Endodermal cell (in vitro differentiated cells): Measurements from ENCODE around the gene QSOX1. TPM values are rescaled to one million over a fixed set of nuclear protein-coding genes. Genes with fewer than 3 reads are reported as not detected.
A peak's percentile ranks its signal among the peaks of the same experiment; 100 is the strongest.

Experiments used
- DNase-seq: peaks from one replicate; pipeline ENCODE4 v3.0.0-alpha.2; 2017
- H3K27ac ChIP-seq: 2 replicates; pipeline ENCODE4 v1.5.1; 2013; ENCODE audit warnings: mild to moderate bottlenecking, low read depth, low read length, moderate library complexity
- H3K27me3 ChIP-seq: 2 replicates; pipeline ENCODE4 v1.6.1; 2013; ENCODE audit warnings: mild to moderate bottlenecking, low read length, moderate library complexity; ENCODE audit not compliant: insufficient read depth, control insufficient read depth, poor library complexity, severe bottlenecking
- H3K36me3 ChIP-seq: 2 replicates; pipeline ENCODE4 v1.7.0; 2013; ENCODE audit warnings: mild to moderate bottlenecking, low read length, moderate library complexity; ENCODE audit not compliant: control insufficient read depth, insufficient read depth
- H3K4me1 ChIP-seq: one replicate; pipeline ENCODE4 v1.7.0; 2013; ENCODE audit warnings: low read length; ENCODE audit not compliant: control insufficient read depth, insufficient read depth
- H3K4me3 ChIP-seq: 2 replicates; pipeline ENCODE4 v1.5.1; 2013; ENCODE audit warnings: mild to moderate bottlenecking, low read length, moderate library complexity
- H3K9ac ChIP-seq: 2 replicates; pipeline ENCODE4 v1.6.1; 2013; ENCODE audit warnings: mild to moderate bottlenecking, low read length, moderate library complexity; ENCODE audit not compliant: poor library complexity, severe bottlenecking; ENCODE audit errors: extremely low read depth
- H3K9me3 ChIP-seq: 2 replicates; pipeline ENCODE4 v1.6.1; 2013; ENCODE audit warnings: mild to moderate bottlenecking, low read length, moderate library complexity; ENCODE audit not compliant: control insufficient read depth
- H3K27ac Mint-ChIP-seq: 2 replicates; pipeline ENCODE4 v1.8.0; 2020; ENCODE audit warnings: mixed read lengths
- H3K27me3 Mint-ChIP-seq: 2 replicates; pipeline ENCODE4 v1.8.0; 2021; ENCODE audit warnings: mild to moderate bottlenecking, mixed read lengths; ENCODE audit not compliant: insufficient read depth
- H3K36me3 Mint-ChIP-seq: 2 replicates; pipeline ENCODE4 v1.8.0; 2020; ENCODE audit warnings: low read depth, mixed read lengths
- H3K4me1 Mint-ChIP-seq: 2 replicates; pipeline ENCODE4 v1.8.0; 2020; ENCODE audit warnings: mixed read lengths
- H3K4me3 Mint-ChIP-seq: 2 replicates; pipeline ENCODE4 v1.8.0; 2020; ENCODE audit warnings: mild to moderate bottlenecking, moderate library complexity, mixed read lengths
- H3K9me3 Mint-ChIP-seq: 2 replicates; pipeline ENCODE4 v1.8.0; 2020; ENCODE audit warnings: mild to moderate bottlenecking, mixed read lengths
- CTCF ChIP-seq: fragments of 200-600 bp; sonication (generic); conservative IDR thresholded peaks from 2 replicates; pipeline ENCODE4 v1.5.0; 2021; ENCODE audit warnings: antibody characterized with exemption, mild to moderate bottlenecking
- WGBS, 2 experiments: methylation state at CpG; one replicate each; pipeline versions ENCODE4 v1.1.5 to v1.1.7; 2013; ENCODE audit warnings: missing lambda C conversion rate in 2 of 2, mixed read lengths in 1 of 2; ENCODE audit not compliant: insufficient coverage in 1 of 2, insufficient read length in 1 of 2; 5-methylcytosine and 5-hydroxymethylcytosine counted together
- total RNA-seq, 2 donors: library from RNA; stranded (reverse); fragmentation: NEBNext Ultra II Directional in 1 of 2; extraction: Animal tissue kit (Norgen Biotek cat#: 25700) in 1 of 2; gene quantifications; 2 replicates in 1 of 2; 3 replicates in 1 of 2; pipeline ENCODE4 v1.2.1, GENCODE V29; 2021

QSOX1 gene
- total RNA-seq, 2 donors from 2014 or later: 77.9 to 116 TPM

GRCh38 chr1:180231506-180231921 lies 76.8 kb downstream of the QSOX1 start:
- Histone ChIP-seq H3K4me1 (peaks cover 7% of the 10 kb centered on the region), H3K9ac (no peak overlapping the region)

GRCh38 chr1:180231936-180232335 lies 77.3 kb downstream of the QSOX1 start:
- Histone ChIP-seq H3K36me3 (no peaks in the 10 kb centered on the region), H3K27me3 (peaks cover 95% of the 10 kb centered on the region), H3K9me3 (no peaks in the 10 kb centered on the region), H3K27ac (no peak overlapping the region), H3K4me1 (peaks cover 7% of the 10 kb centered on the region), H3K9ac (no peak overlapping the region), H3K4me3 (peak overlapping the region; percentile 72)
- WGBS, 2 experiments: 4 to 5% methylated on average over 12 to 14 of the region's 14 CpGs
- Mint-ChIP-seq H3K27ac (no peak overlapping the region), H3K4me3 (peak overlapping the region; percentile 54), H3K36me3 (no peaks in the 10 kb centered on the region), H3K4me1 (peaks cover 25% of the 10 kb centered on the region), H3K27me3 (peaks cover 94% of the 10 kb centered on the region), H3K9me3 (no peaks in the 10 kb centered on the region)
- DNase-seq: peak; percentile 60
- TF ChIP-seq CTCF: no peak

More at GRCh38 chr1:180231506-180231921, 76.8 kb downstream of the QSOX1 start:
- Mint-ChIP-seq H3K9me3 (no peaks in the 10 kb centered on the region), H3K27ac (no peak overlapping the region), H3K27me3 (peaks cover 94% of the 10 kb centered on the region), H3K36me3 (no peaks in the 10 kb centered on the region), H3K4me1 (peaks cover 22% of the 10 kb centered on the region), H3K4me3 (peak overlapping the region; percentile 54)
- Histone ChIP-seq H3K9me3 (no peaks in the 10 kb centered on the region), H3K36me3 (no peaks in the 10 kb centered on the region), H3K4me3 (peak overlapping the region; percentile 72), H3K27ac (no peak overlapping the region), H3K27me3 (peaks cover 95% of the 10 kb centered on the region)
- WGBS, 2 experiments: 0 to 1% methylated on average over 26 to 37 of the region's 37 CpGs
- DNase-seq: peak; percentile 88
- peak; percentile 46 for TF ChIP-seq CTCF

- no peak overlapping the region for H3K4me3 Mint-ChIP-seq
- H3K36me3 Mint-ChIP-seq: no peaks in the 10 kb centered on the region
- Histone ChIP-seq H3K4me3 (no peak overlapping the region), H3K9ac (no peak overlapping the region), H3K27me3 (peaks cover 95% of the 10 kb centered on the region), H3K27ac (no peak overlapping the region), H3K36me3 (no peaks in the 10 kb centered on the region), H3K4me1 (peaks cover 7% of the 10 kb centered on the region), H3K9me3 (no peaks in the 10 kb centered on the region)
- no peak for DNase-seq
- peaks cover 32% of the 10 kb centered on the region for H3K4me1 Mint-ChIP-seq
- peaks cover 94% of the 10 kb centered on the region for H3K27me3 Mint-ChIP-seq
- no peak for TF ChIP-seq CTCF
- H3K27ac Mint-ChIP-seq: no peak overlapping the region
- 10 to 13% methylated on average over 3 to 11 of the region's 11 CpGs for WGBS, 2 experiments
- no peaks in the 10 kb centered on the region for H3K9me3 Mint-ChIP-seq
These were observed 77.9 kb downstream of the QSOX1 start for GRCh38 chr1:180232521-180233043.
